Measurements from ENCODE around the gene CELA3A. TPM values are rescaled to one million over a fixed set of nuclear protein-coding genes. Genes with fewer than 3 reads are reported as not detected.
A peak's percentile ranks its signal among the peaks of the same experiment; 100 is the strongest.
"Not testable (repeated sequence)": the region's sequence is repeated elsewhere in the genome, so short reads cannot be mapped to it uniquely, and the experiment has no call there.

Gene CELA3A
- polyA plus RNA-seq, 3 donors, result not detected

GRCh38 chr1:21982122-21982521 lies 19.3 kb upstream of the CELA3A start:
- H3K4me2 ChIP-seq (replicated peaks; ENCODE audit: extremely low read depth, low read length, poor library complexity, severe bottlenecking); H3K36me3 ChIP-seq (replicated peaks in 1 of 2; ENCODE audit: control insufficient read depth in 1 of 2, insufficient read depth in 2 of 2, low read length in 2 of 2); H3K36me3 Mint-ChIP-seq; H3K27me3 Mint-ChIP-seq (ENCODE audit: low read depth in 3 of 3); H3K79me2 ChIP-seq (ENCODE audit: insufficient read depth, low read length); H3K27me3 ChIP-seq (ENCODE audit: control insufficient read depth in 2 of 2, insufficient read depth in 2 of 2, low read length in 2 of 2); H3K9me3 ChIP-seq (replicated peaks in 1 of 2; ENCODE audit: control insufficient read depth in 1 of 2, insufficient read depth in 1 of 2, low read length in 2 of 2); H3K4me1 ChIP-seq (ENCODE audit: control insufficient read depth in 1 of 2, insufficient read depth in 2 of 2, low read length in 2 of 2); H4K20me1 ChIP-seq (ENCODE audit: insufficient read depth, low read length); H3K27ac ChIP-seq (ENCODE audit: low read depth in 1 of 2, low read length in 2 of 2); intact Hi-C loops (cut with micrococcal nuclease); H3K4me3 Mint-ChIP-seq; H3K9ac ChIP-seq (ENCODE audit: insufficient read depth, low read length, poor library complexity, severe bottlenecking); DNase-seq; H3K9me3 Mint-ChIP-seq; H2AFZ ChIP-seq (ENCODE audit: insufficient read depth, low read depth, low read length, poor library complexity, severe bottlenecking); H3K4me3 ChIP-seq (replicated peaks in 1 of 3; ENCODE audit: low read depth in 2 of 3, low read length in 3 of 3); H3K27ac Mint-ChIP-seq; H3K4me1 Mint-ChIP-seq: not testable (repeated sequence)
- WGBS (ENCODE audit: insufficient coverage), result 86% methylated on average over 3 of the region's 6 CpGs

GRCh38 chr1:21983539-21983938 lies 17.9 kb upstream of the CELA3A start:
- H2AFZ ChIP-seq (ENCODE audit: insufficient read depth, low read depth, low read length, poor library complexity, severe bottlenecking); H3K4me1 ChIP-seq (ENCODE audit: control insufficient read depth in 1 of 2, insufficient read depth in 2 of 2, low read length in 2 of 2); H3K4me2 ChIP-seq (replicated peaks; ENCODE audit: extremely low read depth, low read length, poor library complexity, severe bottlenecking); H4K20me1 ChIP-seq (ENCODE audit: insufficient read depth, low read length); H3K9me3 ChIP-seq (replicated peaks in 1 of 2; ENCODE audit: control insufficient read depth in 1 of 2, insufficient read depth in 1 of 2, low read length in 2 of 2); H3K4me1 Mint-ChIP-seq; H3K79me2 ChIP-seq (ENCODE audit: insufficient read depth, low read length); DNase-seq; intact Hi-C loops (cut with micrococcal nuclease); H3K27me3 ChIP-seq (ENCODE audit: control insufficient read depth in 2 of 2, insufficient read depth in 2 of 2, low read length in 2 of 2); H3K9me3 Mint-ChIP-seq; H3K9ac ChIP-seq (ENCODE audit: insufficient read depth, low read length, poor library complexity, severe bottlenecking); H3K36me3 ChIP-seq (replicated peaks in 1 of 2; ENCODE audit: control insufficient read depth in 1 of 2, insufficient read depth in 2 of 2, low read length in 2 of 2); H3K27me3 Mint-ChIP-seq (ENCODE audit: low read depth in 3 of 3); H3K27ac ChIP-seq (ENCODE audit: low read depth in 1 of 2, low read length in 2 of 2); H3K36me3 Mint-ChIP-seq; H3K4me3 ChIP-seq (replicated peaks in 1 of 3; ENCODE audit: low read depth in 2 of 3, low read length in 3 of 3); H3K4me3 Mint-ChIP-seq: not testable (repeated sequence)
- WGBS (ENCODE audit: insufficient coverage), result no CpG with 5 or more reads among the region's 15 CpGs
- H3K27ac Mint-ChIP-seq, result peak overlapping the region in 1 of 7 donors; percentile 63

- intact Hi-C loops (cut with micrococcal nuclease), result loop anchor here in 1 of 2 donors (2.0 kb wide), 1 partner anchor 23 kb away; no protein-coding TSS in a partner anchor
- not testable (repeated sequence) for H3K4me3 Mint-ChIP-seq; H3K36me3 ChIP-seq (replicated peaks in 1 of 2; ENCODE audit: control insufficient read depth in 1 of 2, insufficient read depth in 2 of 2, low read length in 2 of 2); H3K4me2 ChIP-seq (replicated peaks; ENCODE audit: extremely low read depth, low read length, poor library complexity, severe bottlenecking); H3K9me3 Mint-ChIP-seq; H3K27ac ChIP-seq (ENCODE audit: low read depth in 1 of 2, low read length in 2 of 2); H4K20me1 ChIP-seq (ENCODE audit: insufficient read depth, low read length); H3K27me3 ChIP-seq (ENCODE audit: control insufficient read depth in 2 of 2, insufficient read depth in 2 of 2, low read length in 2 of 2); H3K27me3 Mint-ChIP-seq (ENCODE audit: low read depth in 3 of 3); H2AFZ ChIP-seq (ENCODE audit: insufficient read depth, low read depth, low read length, poor library complexity, severe bottlenecking); H3K4me1 Mint-ChIP-seq; H3K9me3 ChIP-seq (replicated peaks in 1 of 2; ENCODE audit: control insufficient read depth in 1 of 2, insufficient read depth in 1 of 2, low read length in 2 of 2); H3K4me3 ChIP-seq (replicated peaks in 1 of 3; ENCODE audit: low read depth in 2 of 3, low read length in 3 of 3); H3K9ac ChIP-seq (ENCODE audit: insufficient read depth, low read length, poor library complexity, severe bottlenecking); H3K27ac Mint-ChIP-seq; H3K36me3 Mint-ChIP-seq; H3K4me1 ChIP-seq (ENCODE audit: control insufficient read depth in 1 of 2, insufficient read depth in 2 of 2, low read length in 2 of 2); DNase-seq; H3K79me2 ChIP-seq (ENCODE audit: insufficient read depth, low read length)
- no CpG with 5 or more reads among the region's 5 CpGs for WGBS (ENCODE audit: insufficient coverage)
These were observed 15.6 kb upstream of the CELA3A start for GRCh38 chr1:21985893-21986292.

- H3K4me1 ChIP-seq (ENCODE audit: control insufficient read depth in 1 of 2, insufficient read depth in 2 of 2, low read length in 2 of 2); H3K4me2 ChIP-seq (replicated peaks; ENCODE audit: extremely low read depth, low read length, poor library complexity, severe bottlenecking); H3K79me2 ChIP-seq (ENCODE audit: insufficient read depth, low read length); H3K27ac ChIP-seq (ENCODE audit: low read depth in 1 of 2, low read length in 2 of 2); intact Hi-C loops (cut with micrococcal nuclease); H3K27me3 ChIP-seq (ENCODE audit: control insufficient read depth in 2 of 2, insufficient read depth in 2 of 2, low read length in 2 of 2); H3K4me3 Mint-ChIP-seq; H3K9ac ChIP-seq (ENCODE audit: insufficient read depth, low read length, poor library complexity, severe bottlenecking); H3K4me3 ChIP-seq (replicated peaks in 1 of 3; ENCODE audit: low read depth in 2 of 3, low read length in 3 of 3); H3K27me3 Mint-ChIP-seq (ENCODE audit: low read depth in 3 of 3); H3K27ac Mint-ChIP-seq; H4K20me1 ChIP-seq (ENCODE audit: insufficient read depth, low read length); H3K4me1 Mint-ChIP-seq; DNase-seq; H2AFZ ChIP-seq (ENCODE audit: insufficient read depth, low read depth, low read length, poor library complexity, severe bottlenecking); H3K36me3 Mint-ChIP-seq; H3K9me3 Mint-ChIP-seq; H3K36me3 ChIP-seq (replicated peaks in 1 of 2; ENCODE audit: control insufficient read depth in 1 of 2, insufficient read depth in 2 of 2, low read length in 2 of 2); H3K9me3 ChIP-seq (replicated peaks in 1 of 2; ENCODE audit: control insufficient read depth in 1 of 2, insufficient read depth in 1 of 2, low read length in 2 of 2): not testable (repeated sequence)
- WGBS (ENCODE audit: insufficient coverage), result no CpG with 5 or more reads among the region's 12 CpGs
These were observed 15.1 kb upstream of the CELA3A start for GRCh38 chr1:21986386-21986785.

All from CD14-positive monocyte (primary cell).